Mesenchymal stem cell (in vitro differentiated cells and primary cell): ENCODE data around the gene MCM9.

Experiments
- DNase-seq: peaks from one replicate; pipeline ENCODE4 v3.0.0-alpha.2; 2013
- H2AFZ ChIP-seq: one replicate; pipeline ENCODE4 v1.6.1; 2013; ENCODE audit warnings: low read depth, mild to moderate bottlenecking, control low read depth, inconsistent platforms, low read length, moderate library complexity
- H2AK5ac ChIP-seq: 2 replicates; pipeline ENCODE4 v1.6.1; 2013; ENCODE audit warnings: low read length, moderate library complexity, mild to moderate bottlenecking, inconsistent platforms; ENCODE audit not compliant: severe bottlenecking
- H2BK120ac ChIP-seq: one replicate; pipeline ENCODE4 v1.6.1; 2013; ENCODE audit warnings: low read depth, mild to moderate bottlenecking, inconsistent platforms, low read length, moderate library complexity
- H2BK12ac ChIP-seq, 2 experiments: one replicate each; pipeline ENCODE4 v1.6.1; 2013; ENCODE audit warnings: inconsistent platforms in 2 of 2, low read length in 2 of 2, mild to moderate bottlenecking in 2 of 2, moderate library complexity in 2 of 2, control low read depth in 1 of 2
- H2BK15ac ChIP-seq: one replicate; pipeline ENCODE4 v1.6.1; 2013; ENCODE audit warnings: mild to moderate bottlenecking, low read depth, inconsistent platforms; ENCODE audit not compliant: poor library complexity, severe bottlenecking
- H2BK5ac ChIP-seq: 2 replicates; pipeline ENCODE4 v1.6.1; 2013; ENCODE audit warnings: low read depth, mild to moderate bottlenecking, low read length, control low read depth, inconsistent platforms; ENCODE audit not compliant: poor library complexity, severe bottlenecking
- H3K14ac ChIP-seq, 2 experiments: one replicate each; pipeline ENCODE4 v1.6.1; 2013; ENCODE audit warnings: inconsistent platforms in 2 of 2, low read length in 2 of 2, control low read depth in 1 of 2, mild to moderate bottlenecking in 1 of 2, moderate library complexity in 1 of 2
- H3K18ac ChIP-seq, 2 experiments: one replicate each; pipeline ENCODE4 v1.6.1; 2013; ENCODE audit warnings: inconsistent platforms in 2 of 2, low read length in 2 of 2, control low read depth in 1 of 2, low read depth in 1 of 2, mild to moderate bottlenecking in 1 of 2
- H3K23ac ChIP-seq, 2 experiments: one replicate each; pipeline ENCODE4 v1.6.1; 2013; ENCODE audit warnings: inconsistent platforms in 2 of 2, low read length in 2 of 2, mild to moderate bottlenecking in 2 of 2, moderate library complexity in 2 of 2, control low read depth in 1 of 2
- H3K27ac ChIP-seq: 2 replicates; pipeline ENCODE4 v1.5.1; 2013; ENCODE audit warnings: mild to moderate bottlenecking, moderate library complexity, low read length, control low read depth, inconsistent platforms; ENCODE audit not compliant: poor library complexity, severe bottlenecking
- H3K27me3 ChIP-seq, 2 experiments: 2 replicates each; pipeline versions ENCODE4 v1.6.1 to v1.7.0; 2013; ENCODE audit warnings: low read length in 2 of 2, mild to moderate bottlenecking in 2 of 2, moderate library complexity in 2 of 2, control low read depth in 1 of 2, inconsistent platforms in 1 of 2; ENCODE audit not compliant: control insufficient read depth in 1 of 2, insufficient read depth in 1 of 2
- H3K36me3 ChIP-seq, 2 experiments: 2 replicates each; pipeline versions ENCODE4 v1.6.1 to v1.7.0; 2013; ENCODE audit warnings: low read length in 2 of 2, control low read depth in 1 of 2, inconsistent platforms in 1 of 2, low read depth in 1 of 2, mild to moderate bottlenecking in 1 of 2; ENCODE audit not compliant: insufficient read depth in 2 of 2, control insufficient read depth in 1 of 2
- H3K4ac ChIP-seq, 2 experiments: one replicate each; pipeline ENCODE4 v1.6.1; 2013; ENCODE audit warnings: inconsistent platforms in 2 of 2, low read length in 2 of 2, mild to moderate bottlenecking in 2 of 2, moderate library complexity in 2 of 2, control low read depth in 1 of 2, low read depth in 1 of 2
- H3K4me1 ChIP-seq: 2 replicates; pipeline ENCODE4 v1.6.1; 2013; ENCODE audit warnings: low read depth, low read length, control low read depth; ENCODE audit not compliant: control insufficient read depth, insufficient read depth
- H3K4me2 ChIP-seq: 2 replicates; pipeline ENCODE4 v1.6.1; 2013; ENCODE audit warnings: low read length, mild to moderate bottlenecking, inconsistent platforms; ENCODE audit not compliant: poor library complexity, severe bottlenecking
- H3K4me3 ChIP-seq, 2 experiments: 2 replicates each; pipeline versions ENCODE4 v1.5.1 to v1.7.0; 2013; ENCODE audit warnings: low read length in 2 of 2, mild to moderate bottlenecking in 2 of 2, control low read depth in 1 of 2, low read depth in 1 of 2; ENCODE audit not compliant: insufficient read depth in 1 of 2
- H3K79me1 ChIP-seq: replicated peaks from 2 replicates; pipeline ENCODE4 v1.6.1; 2013; ENCODE audit warnings: mild to moderate bottlenecking, control low read depth, low read length, inconsistent platforms; ENCODE audit not compliant: poor library complexity, severe bottlenecking
- H3K9ac ChIP-seq: 2 replicates; pipeline ENCODE4 v1.7.0; 2013; ENCODE audit warnings: mild to moderate bottlenecking, low read length, moderate library complexity
- H3K9me3 ChIP-seq: 2 replicates; pipeline ENCODE4 v1.7.0; 2013; ENCODE audit warnings: mild to moderate bottlenecking, low read length; ENCODE audit not compliant: control insufficient read depth
- H4K8ac ChIP-seq: one replicate; pipeline ENCODE4 v1.6.1; 2013; ENCODE audit warnings: inconsistent platforms, mild to moderate bottlenecking, low read length, moderate library complexity
- H4K91ac ChIP-seq: one replicate; pipeline ENCODE4 v1.6.1; 2013; ENCODE audit warnings: mild to moderate bottlenecking, low read length, inconsistent platforms
- WGBS: methylation state at CpG from one replicate; pipeline ENCODE4 v1.1.7; 2013; ENCODE audit warnings: mixed read lengths; 5-methylcytosine and 5-hydroxymethylcytosine counted together

The MCM9 gene

DNA sequence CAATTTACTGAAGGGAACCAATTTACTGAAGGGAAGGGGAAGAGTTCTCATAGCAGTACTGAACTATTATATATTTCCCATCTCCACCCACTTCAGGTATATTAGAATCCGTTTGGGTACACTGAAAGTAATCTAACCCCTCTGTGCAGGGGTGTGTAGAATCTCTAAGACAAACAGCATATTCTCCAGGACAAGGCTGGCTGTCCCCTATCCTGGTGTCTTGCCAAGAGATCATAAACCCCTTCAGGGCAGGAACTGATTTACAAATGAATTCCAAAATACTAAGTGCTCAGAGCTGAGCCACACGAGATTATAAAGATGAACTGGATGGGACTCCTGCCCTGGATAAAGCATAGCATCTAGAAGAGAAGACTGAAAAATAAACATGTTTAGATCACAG lies 31.8 kb downstream of the MCM9 start:
- peaks cover 11% of the 10 kb centered on the region for H3K79me1 ChIP-seq
- H3K14ac ChIP-seq = no peak overlapping the region
- no peak overlapping the region for H3K27ac ChIP-seq
- H2AFZ ChIP-seq = no peak overlapping the region
- peaks cover 2% of the 10 kb centered on the region for H3K4me1 ChIP-seq
- no peaks in the 10 kb centered on the region for H3K27me3 ChIP-seq
- no peak overlapping the region for H3K4ac ChIP-seq
- H3K9ac ChIP-seq = peak overlapping the region; percentile 46
- no peaks in the 10 kb centered on the region for H3K9me3 ChIP-seq
- 100% methylated on average over 1 of the region's 2 CpGs for WGBS
- no peak for DNase-seq
- H2BK12ac ChIP-seq = no peak overlapping the region
- H2BK15ac ChIP-seq = no peak overlapping the region
- peak overlapping the region; percentile 95 for H2AK5ac ChIP-seq
- H2BK120ac ChIP-seq = no peak overlapping the region
- H4K8ac ChIP-seq = no peak overlapping the region
- no peak overlapping the region for H3K23ac ChIP-seq
- H2BK5ac ChIP-seq = no peak overlapping the region
- H3K4me2 ChIP-seq = no peak overlapping the region
- H3K36me3 ChIP-seq = peaks cover 6 to 67% of the 10 kb centered on the region in 2 experiments
- H3K18ac ChIP-seq = no peak overlapping the region
- no peak overlapping the region for H4K91ac ChIP-seq
- H3K4me3 ChIP-seq = no peak overlapping the region

DNA sequence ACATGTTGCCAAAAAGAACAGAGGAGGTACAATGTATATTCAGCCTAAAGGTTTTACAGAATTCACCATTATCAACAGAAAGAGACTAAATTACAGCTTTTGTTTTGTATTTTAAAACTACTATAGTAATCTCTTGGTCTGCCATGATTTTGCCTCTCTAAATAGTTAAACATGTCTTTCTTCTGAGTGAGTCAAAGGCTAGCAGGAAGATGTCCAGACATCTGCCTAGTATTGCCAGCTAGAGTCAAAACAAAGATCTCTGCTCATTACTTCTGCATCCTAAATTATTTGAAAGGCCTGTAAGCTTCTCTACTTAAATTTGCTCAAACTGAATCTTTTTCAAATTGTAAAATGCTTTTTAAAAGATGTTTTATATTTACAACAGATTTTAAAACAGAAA lies 32.2 kb downstream of the MCM9 start:
- peaks cover 6 to 65% of the 10 kb centered on the region in 2 experiments for H3K36me3 ChIP-seq
- peak overlapping the region; percentile 52 for H3K27ac ChIP-seq
- no peak overlapping the region for H3K23ac ChIP-seq
- H3K4me2 ChIP-seq = no peak overlapping the region
- no peak overlapping the region for H2BK12ac ChIP-seq
- H3K4me1 ChIP-seq = peaks cover 2% of the 10 kb centered on the region
- no peak overlapping the region for H4K8ac ChIP-seq
- peak; percentile 15 for DNase-seq
- no peak overlapping the region for H2AFZ ChIP-seq
- H3K4me3 ChIP-seq = no peak overlapping the region
- no peak overlapping the region for H3K4ac ChIP-seq
- H3K18ac ChIP-seq = no peak overlapping the region
- H3K14ac ChIP-seq = no peak overlapping the region
- peak overlapping the region; percentile 46 for H3K9ac ChIP-seq
- H3K27me3 ChIP-seq = no peaks in the 10 kb centered on the region
- no peak overlapping the region for H2BK120ac ChIP-seq
- no peak overlapping the region for H2BK5ac ChIP-seq
- no peak overlapping the region for H2BK15ac ChIP-seq
- H3K79me1 ChIP-seq = peaks cover 11% of the 10 kb centered on the region
- H3K9me3 ChIP-seq = no peaks in the 10 kb centered on the region
- no peak overlapping the region for H2AK5ac ChIP-seq
- H4K91ac ChIP-seq = no peak overlapping the region

DNA sequence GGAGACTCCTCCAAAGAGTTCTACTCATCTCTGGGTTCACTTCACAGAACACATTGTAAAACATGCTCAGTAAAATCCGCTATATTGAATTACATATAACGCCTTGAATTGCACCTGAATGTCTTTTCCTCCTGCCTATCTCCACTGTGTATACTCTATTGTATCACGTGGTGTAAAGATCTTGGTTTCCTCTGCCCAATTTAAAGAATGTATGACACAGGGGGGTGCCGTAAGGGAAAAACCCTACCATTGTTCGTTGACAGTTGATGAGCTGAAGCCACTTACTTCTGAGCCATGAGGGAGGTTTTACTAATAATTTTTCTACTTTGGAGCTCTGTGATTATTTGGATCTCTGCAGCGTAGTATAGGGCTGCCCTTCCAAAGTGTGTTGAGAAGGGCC lies 35.0 kb downstream of the MCM9 start:
- H3K27ac ChIP-seq = no peak overlapping the region
- H3K9me3 ChIP-seq = no peaks in the 10 kb centered on the region
- H3K4me1 ChIP-seq = peaks cover 3% of the 10 kb centered on the region
- no peak overlapping the region for H3K18ac ChIP-seq
- H4K8ac ChIP-seq = no peak overlapping the region
- no peak overlapping the region for H3K4ac ChIP-seq
- H3K14ac ChIP-seq = no peak overlapping the region
- no peak overlapping the region for H2AFZ ChIP-seq
- H3K36me3 ChIP-seq = peaks cover 4 to 37% of the 10 kb centered on the region in 2 experiments
- H3K27me3 ChIP-seq = no peaks in the 10 kb centered on the region
- H3K79me1 ChIP-seq = peaks cover 10% of the 10 kb centered on the region
- H3K23ac ChIP-seq = no peak overlapping the region
- H2AK5ac ChIP-seq = no peak overlapping the region
- WGBS = 97% methylated on average over 6 of the region's 6 CpGs
- no peak for DNase-seq
- H2BK15ac ChIP-seq = no peak overlapping the region
- no peak overlapping the region for H2BK12ac ChIP-seq
- no peak overlapping the region for H3K4me3 ChIP-seq
- no peak overlapping the region for H3K4me2 ChIP-seq
- no peak overlapping the region for H2BK5ac ChIP-seq
- H2BK120ac ChIP-seq = no peak overlapping the region
- no peak overlapping the region for H3K9ac ChIP-seq
- no peak overlapping the region for H4K91ac ChIP-seq

DNA sequence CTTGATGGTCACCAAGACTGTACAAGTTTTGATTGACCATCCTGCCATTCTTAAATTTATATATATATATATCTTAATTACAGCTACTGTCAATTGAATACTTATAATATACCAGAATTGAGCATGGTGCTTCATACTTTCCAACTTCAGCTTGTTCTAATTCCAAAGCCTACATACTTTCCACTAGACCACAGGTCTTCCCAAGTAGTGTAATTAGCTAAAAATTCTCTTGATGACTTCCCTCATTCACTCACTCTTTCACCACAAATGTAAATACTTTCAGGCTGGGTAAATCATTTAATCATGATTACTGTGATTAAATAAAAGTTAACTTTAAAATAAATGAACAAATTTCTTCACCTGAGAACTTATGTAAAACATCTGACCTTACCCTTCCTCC lies 37.6 kb downstream of the MCM9 start:
- Histone ChIP-seq H2AK5ac (no peak overlapping the region), H3K36me3 (peaks cover 0 to 24% of the 10 kb centered on the region in 2 experiments), H3K14ac (no peak overlapping the region), H3K4me1 (peaks cover 3% of the 10 kb centered on the region), H2BK15ac (no peak overlapping the region), H3K27me3 (no peaks in the 10 kb centered on the region), H3K79me1 (peaks cover 2% of the 10 kb centered on the region), H3K27ac (no peak overlapping the region), H3K18ac (no peak overlapping the region), H2AFZ (no peak overlapping the region), H4K8ac (no peak overlapping the region), H3K9me3 (no peaks in the 10 kb centered on the region), H3K4me3 (no peak overlapping the region), H2BK5ac (peak overlapping the region; percentile 31), H2BK12ac (no peak overlapping the region), H3K23ac (no peak overlapping the region), H2BK120ac (no peak overlapping the region), H3K4ac (no peak overlapping the region), H3K9ac (no peak overlapping the region), H3K4me2 (no peak overlapping the region), H4K91ac (no peak overlapping the region)
- no peak for DNase-seq
